DMS114 treated with DMSO at 0.1 percent for 48 hours (cell line): ENCODE results near the gene ARHGEF38.
A peak's percentile ranks its signal among the peaks of the same experiment; 100 is the strongest.

ENCODE experiments used
- DNase-seq: peaks from one replicate; lab custom pipeline; 2025; ENCODE audit not compliant: unreplicated experiment; lab: John Stamatoyannopoulos, UW

The ARHGEF38 gene, protein sequence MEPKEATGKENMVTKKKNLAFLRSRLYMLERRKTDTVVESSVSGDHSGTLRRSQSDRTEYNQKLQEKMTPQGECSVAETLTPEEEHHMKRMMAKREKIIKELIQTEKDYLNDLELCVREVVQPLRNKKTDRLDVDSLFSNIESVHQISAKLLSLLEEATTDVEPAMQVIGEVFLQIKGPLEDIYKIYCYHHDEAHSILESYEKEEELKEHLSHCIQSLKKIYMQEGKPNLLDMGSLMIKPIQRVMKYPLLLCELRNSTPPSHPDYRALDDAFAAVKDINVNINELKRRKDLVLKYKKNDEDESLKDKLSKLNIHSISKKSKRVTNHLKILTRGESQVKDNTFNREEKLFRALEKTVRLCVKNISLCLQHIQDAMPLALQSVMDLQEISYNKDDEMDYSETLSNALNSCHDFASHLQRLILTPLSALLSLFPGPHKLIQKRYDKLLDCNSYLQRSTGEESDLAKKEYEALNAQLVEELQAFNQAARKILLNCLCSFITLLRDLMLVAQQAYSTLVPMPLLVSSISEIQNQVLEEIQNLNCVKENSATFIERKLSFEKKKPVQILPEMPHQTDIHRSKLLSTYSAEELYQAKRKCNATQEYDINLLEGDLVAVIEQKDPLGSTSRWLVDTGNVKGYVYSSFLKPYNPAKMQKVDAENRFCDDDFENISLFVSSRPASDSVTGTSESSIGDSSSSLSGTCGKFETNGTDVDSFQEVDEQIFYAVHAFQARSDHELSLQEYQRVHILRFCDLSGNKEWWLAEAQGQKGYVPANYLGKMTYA

DNA sequence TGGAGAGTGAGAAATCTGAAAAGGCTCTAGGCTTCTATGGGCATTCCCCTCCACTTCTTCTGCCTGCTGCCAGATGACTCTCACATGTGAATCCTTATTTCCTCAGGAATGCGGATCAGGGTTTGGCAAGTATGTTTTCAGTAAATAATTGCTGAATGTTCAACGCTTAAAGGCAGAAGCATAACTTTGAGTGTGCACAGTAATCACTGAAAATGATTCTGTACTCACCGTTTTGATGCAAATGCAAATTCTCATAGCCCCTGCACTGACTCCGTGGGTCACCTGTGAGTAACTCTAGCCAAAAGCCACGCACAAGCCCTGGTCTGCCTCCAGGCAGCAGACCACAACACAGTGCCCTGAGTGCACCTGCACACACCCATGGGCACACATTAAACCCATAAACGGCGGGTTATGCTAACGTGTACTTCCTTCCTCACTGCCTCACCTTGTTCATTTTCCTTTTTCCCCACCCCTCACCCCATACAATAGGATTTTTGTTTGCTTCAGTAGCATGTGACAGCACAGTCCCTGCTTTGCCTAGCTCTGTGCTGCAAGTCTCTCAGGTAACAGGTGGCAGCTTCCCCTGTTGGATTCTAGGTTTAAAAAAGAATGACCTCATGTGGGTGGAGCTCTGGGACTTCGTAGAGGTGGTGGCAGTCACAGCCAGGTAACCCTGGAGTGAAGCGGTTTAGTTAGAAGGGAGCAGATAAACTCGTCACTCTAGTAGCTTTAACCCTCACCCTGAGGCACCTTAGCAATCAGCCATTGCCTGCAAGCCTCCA, at the start of gene ARHGEF38:
Gene ARHGEF38, plus strand, starts transcription at position 656 of the 782 bp plus-strand sequence. CDS start 146 bp downstream, outside the sequence.
- no peak for DNase-seq

DNA sequence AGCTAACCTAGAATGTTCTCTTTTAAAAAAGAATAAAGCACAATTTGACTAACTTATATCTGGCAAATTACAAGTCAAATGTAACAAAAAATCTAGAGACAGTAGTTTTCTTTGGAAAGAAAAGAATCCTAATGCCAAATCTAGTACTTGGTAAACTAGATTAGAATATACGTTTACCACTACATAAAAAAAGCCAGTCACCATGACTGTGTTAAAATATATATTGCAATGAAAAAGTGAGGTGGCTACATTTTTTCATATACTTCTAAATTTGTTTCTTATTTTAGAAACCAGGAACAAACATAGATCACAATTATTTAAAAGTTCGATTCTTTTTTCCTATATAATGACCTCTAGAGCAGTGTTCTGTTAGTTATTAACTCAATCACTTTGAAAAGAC, 48.9 kb upstream of the ARHGEF38 start:
- DNase-seq, result no peak

DNA sequence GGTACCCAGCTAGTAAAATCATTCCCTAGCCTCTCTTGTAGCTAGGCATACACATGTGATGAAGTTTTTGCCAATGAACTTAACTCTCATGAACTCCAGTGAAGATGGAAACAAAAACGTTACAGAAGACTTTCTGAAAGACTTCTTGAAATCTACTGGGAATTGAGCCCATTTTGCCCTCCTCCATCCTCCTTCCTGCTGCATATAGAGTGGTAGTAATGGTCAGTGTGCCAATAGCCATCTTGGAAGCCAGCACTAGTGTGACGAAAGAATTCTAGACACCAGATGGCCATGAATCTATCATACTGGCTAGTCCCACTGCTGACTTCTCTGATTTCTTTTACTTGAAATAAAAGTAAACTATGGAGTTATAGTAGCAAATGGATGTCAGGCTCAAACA, 47.7 kb upstream of the ARHGEF38 start:
- DNase-seq, result no peak

DNA sequence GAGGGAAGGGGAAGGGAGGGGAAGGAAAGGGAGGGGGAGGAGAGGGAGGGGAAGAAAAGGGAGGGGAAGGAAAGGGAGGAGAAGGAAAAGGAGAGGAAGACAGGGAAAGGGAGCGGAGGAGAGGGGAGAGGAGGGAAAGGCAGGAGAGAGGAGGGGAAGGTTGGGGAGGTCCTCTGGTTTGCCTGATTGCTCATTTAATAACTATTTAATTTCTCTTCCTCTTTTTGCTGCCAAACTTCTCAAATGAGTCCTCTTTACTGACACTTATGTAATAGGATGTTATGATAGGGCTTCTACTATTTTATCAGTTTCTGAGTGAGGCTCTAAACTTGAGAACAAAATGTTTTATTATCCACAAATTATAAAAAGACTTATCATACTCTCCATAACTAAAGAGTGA, 43.1 kb upstream of the ARHGEF38 start:
- no peak for DNase-seq

DNA sequence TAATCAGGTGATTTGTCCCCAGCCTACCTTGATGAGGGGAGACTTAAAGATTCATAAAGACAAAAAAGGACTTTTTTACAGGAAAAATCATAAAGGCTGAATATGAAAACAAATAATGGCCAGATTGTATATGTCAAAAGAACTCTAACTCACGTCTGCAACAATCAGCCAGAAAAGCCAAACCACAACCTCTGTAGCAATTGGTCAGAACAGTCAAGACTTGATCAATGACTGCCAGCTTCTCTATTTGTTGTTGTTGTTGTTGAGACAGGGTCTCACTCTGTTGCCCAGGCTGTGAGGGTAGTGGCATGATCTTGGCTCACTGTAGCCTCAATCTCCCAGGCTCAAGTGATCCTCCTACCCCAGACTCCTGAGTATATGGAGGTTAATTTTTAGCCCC, 42.7 kb upstream of the ARHGEF38 start:
- no peak for DNase-seq

DNA sequence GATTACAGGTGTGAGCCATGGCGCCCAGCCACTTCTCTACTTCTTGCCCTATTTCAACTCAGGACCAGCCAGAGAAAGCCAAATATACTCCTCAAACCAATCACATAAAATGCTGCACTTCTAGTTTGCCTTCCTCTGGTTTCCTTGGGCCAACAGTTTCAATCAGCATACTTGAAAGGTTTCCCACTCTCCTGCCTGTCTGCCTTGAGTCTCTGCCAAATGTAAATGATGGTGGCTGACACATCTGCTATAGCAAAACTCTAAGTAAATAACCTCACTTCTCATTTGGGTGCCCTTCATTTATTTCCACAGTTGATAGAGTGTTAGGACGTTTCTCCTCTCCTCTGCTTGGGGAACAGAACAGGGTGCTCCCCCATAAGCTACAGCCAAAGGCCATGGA, 42.2 kb upstream of the ARHGEF38 start:
- DNase-seq, result no peak

DNA sequence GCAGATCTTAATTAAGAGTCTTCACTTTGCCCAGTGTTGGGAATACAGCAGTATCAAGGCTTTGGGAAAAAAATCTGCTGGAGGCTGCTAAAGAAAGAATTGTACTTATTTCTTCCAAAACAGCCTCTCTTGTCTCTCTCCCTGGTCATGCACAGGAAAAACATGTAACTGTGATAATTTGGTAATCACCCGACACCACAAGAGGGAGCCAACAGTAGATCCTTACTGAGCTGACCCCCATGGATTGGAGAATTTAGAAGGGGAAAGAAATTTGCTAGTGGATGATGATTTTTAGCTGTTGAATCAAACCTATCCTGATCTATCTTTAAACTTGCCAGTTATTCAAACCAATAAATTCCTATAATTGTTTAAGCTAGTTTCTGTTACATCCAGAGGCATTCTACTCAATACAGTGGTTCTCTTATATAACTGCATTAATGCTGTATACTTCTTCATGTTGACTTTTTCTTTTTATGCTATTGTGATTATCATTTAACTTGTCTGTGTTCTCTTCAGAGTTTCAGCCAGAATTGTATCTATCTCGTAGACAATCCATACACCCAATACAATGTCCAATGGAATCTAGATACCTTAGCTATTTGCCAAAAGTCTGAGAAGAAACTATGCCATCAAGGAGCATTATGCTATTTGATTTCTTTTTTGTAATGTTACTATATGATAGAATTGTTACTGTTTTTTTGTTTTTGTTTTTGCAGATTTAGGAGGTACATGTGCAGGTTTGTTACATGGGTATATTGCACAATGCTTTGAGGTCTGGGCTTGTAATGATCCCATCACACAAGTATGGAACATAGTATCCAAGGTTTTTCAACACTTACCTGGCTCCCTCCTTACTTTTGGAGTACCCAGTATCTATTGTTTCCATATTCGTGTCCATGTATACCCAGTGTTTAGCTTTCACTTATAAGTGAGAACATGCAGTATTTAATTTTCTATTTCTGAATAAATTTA, 31.3 kb upstream of the ARHGEF38 start:
- peak; percentile 14 for DNase-seq

DNA sequence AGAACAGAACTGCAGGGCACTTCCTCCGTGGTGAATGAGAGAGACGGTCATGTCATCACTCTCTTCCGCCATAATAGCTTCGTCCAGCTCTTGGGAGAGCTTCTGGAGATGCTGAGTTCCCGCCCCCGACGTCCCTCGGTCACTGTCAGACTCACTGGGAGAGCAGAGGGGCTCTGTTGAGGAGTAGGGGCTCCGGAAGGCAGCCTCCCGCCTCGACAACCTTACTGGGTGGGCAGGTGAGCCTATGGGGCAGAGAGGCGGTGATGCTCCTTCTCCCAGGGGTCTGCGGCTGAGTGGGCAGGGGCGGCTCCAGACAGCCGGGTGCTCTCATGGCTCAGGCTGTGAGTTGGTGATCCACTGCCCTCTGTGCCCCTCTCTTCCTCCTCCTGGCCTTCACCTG, 25.8 kb upstream of the ARHGEF38 start:
- DNase-seq, result no peak

DNA sequence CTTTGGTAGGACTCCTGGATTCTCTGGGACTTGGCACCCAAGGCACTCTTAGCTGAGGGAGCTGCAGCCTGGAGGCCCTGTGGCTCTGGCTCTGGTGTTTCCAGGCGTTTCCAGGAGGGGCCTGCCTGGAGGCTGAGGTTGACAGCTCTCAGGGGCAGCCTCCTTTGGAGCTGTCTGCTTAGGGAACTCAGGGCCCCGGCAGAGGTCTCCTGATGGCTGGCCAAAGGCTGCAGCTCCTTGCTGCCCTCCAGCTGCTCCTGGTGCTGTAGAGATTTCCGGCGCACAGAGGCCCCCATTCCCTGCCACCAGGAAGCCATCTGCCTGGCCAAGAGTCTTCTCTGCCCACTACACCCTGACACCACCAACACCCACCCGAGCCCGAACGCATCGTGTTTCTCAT, 25.3 kb upstream of the ARHGEF38 start:
- DNase-seq, result no peak

DNA sequence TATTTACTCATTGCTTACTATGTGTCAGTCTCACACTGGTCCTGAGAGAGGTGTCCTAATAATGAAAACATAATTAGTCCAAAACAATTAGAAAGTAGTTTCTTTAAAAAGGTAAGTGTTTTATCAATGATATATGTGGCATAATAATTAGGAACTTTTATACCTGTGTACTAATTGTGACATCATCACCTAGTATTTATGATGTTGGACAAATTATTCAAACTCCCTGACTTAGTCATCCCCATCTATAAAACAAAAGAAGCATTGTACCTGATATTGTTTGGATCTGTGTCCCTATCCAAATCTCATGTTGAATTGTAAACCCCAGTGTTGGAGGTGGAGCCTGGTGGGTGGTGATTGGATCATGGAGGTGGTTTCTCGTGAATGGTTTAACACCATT, 15.8 kb upstream of the ARHGEF38 start:
- DNase-seq, result no peak

DNA sequence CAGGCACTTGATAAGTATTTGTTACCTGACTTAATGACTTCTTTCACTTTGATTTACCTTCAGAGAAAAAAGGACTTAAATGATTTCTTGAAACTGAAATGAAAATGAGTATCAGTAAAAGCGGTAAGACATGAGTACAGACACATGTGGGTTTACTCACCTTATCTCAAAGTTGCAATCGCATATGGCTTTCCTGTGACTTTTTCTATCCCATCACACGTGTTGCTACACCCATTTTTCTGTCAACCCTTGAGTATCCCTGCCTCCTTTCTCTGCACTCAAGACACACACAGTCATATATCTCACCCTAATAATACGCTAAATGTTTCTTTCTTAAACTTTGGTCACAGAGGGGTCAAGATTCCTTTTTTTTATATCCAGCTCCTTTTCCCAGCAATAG, 11.0 kb upstream of the ARHGEF38 start:
- no peak for DNase-seq

DNA sequence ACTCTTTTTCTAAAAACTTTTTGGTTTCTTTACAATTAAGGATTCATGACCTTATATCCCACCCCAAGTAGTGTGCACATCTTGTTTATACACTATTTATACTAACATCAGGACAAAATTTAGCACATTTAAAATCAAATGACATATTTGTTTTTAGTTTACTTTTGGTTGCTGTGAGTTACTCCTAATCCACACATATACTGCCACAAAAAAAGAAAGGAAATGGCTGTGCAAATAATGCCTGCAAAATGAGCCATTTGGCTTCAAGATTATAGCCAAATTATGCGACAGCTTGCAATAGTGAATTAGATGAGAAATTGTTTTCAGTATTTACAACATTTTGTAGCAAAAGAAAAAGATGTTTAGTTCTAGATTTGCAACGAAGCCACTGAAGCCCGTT, 10.4 kb upstream of the ARHGEF38 start:
- no peak for DNase-seq

DNA sequence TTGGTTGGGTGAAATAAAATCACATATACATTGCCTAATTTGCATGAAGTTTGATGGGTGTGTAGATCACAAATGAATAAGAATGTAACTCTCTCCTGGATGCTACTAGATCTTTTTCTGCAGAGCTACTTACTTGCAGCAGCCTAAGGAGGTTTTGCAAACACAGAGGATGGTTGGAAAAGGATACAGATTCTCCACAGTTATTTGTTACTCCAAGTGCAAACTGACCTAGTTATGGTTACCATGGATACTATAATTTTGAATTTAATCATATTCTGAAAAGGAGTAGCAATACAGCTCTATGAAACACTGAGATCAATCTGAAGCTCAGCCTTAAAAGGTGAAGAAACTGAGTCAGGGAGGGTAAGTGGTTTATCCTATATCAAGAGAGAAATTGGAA, 9.1 kb upstream of the ARHGEF38 start:
- DNase-seq, result no peak

DNA sequence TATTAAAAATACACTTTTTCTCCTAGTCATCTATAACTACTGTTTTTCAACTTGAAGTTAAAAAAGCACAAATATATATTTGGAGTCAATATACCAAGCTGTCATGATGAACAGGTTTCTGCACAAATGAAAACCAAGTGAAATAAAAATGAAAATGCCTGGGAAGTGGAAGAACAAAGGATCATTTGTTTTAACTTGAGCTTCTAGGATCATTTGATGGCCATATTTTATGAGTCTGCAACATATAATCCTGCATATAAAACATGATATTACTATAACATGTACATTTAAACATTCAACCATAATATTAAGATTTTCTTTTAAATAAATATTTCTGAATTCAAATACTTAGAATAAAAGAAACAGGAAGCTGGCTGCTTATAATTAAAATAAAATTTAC, 8.5 kb upstream of the ARHGEF38 start:
- no peak for DNase-seq

DNA sequence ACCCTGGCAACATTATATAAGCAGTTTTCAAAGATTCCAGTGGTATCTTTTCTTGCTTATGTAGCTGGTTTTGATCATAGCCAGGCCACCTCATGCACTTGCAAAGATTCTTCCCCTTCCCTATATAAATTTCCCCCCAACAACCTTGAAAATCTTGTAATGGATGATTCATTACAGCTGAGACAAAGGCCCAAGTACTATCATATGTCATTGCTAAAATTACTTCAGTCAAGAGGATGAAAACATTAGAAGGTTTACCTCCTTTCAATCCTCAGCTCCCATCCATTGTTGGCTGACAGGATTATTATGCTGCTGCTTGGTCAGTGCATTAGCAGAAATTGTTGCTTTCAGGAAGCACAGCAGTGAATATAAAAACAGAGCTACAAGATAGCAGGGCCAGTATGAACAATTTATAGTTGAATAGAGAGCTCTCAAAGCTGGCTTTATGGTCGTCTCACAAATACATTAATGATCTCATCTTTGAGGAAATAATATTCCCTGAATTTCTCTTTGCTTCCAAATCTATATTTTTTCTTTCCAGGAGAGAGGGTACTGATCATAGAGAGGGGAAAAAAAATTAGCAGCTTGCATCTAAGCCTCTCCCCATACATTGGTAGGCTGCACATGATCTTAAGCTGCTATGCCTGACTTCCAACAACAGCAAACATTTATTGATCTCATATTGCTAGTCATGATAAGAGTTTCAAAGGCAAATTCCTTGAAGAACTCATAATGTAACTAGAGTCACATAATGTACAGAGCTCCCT, 7.7 kb upstream of the ARHGEF38 start:
- DNase-seq, result no peak

DNA sequence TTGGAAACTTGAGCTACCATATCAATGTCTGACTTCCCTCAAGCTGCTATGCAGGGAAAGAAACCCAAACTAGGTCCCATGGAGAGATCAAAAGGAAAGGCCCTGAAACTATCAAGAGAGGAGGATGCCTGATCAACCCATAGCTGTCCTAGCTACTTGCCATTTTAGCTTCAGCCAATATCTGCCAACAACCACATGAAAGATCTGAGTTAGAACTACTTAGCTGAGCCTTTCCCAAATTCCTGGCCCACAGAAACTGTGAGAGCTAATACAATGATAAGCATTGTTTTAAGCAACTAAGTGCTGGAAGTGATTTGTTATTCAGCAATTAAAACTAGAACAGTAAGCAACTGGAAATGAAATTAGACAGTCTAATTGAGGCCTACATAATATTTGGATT, 6.3 kb upstream of the ARHGEF38 start:
- DNase-seq, result no peak

DNA sequence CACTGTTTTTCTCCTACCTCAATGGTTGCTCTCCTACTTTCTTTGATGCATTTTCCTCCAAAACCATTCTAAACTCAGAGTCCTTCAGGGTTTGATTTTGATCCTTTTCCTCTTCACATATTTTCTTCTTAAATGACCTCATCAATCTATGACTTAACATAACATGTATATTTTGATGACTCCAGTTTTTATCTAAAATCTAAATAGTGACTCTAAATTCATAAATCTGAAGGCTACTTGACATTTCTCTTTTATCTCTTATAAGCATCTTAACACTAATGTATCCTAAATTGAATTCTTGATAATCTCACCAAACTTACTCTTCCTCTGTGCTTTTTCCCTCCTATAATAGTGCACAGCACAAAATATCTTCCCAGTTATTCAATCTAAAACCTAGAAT, 4.7 kb upstream of the ARHGEF38 start:
- DNase-seq, result no peak

DNA sequence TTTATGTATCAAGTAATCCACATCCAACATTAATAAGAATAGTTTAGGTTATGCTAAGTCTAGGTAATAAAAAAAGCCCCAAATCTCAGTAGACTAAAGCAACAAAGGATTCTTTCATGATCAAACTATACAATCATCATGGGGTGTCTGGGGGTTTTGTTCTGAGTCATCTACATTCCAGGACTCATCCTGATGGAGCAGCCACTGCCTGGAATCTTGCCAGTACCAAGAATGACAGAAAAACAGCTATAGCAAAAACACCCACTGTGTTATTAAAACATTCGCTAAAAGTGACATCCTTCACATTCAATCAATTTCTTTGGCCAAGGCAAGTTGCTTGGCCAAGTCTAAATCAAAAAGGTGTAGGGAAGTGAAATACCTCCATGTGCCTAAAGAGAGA, 3.9 kb upstream of the ARHGEF38 start:
- no peak for DNase-seq

DNA sequence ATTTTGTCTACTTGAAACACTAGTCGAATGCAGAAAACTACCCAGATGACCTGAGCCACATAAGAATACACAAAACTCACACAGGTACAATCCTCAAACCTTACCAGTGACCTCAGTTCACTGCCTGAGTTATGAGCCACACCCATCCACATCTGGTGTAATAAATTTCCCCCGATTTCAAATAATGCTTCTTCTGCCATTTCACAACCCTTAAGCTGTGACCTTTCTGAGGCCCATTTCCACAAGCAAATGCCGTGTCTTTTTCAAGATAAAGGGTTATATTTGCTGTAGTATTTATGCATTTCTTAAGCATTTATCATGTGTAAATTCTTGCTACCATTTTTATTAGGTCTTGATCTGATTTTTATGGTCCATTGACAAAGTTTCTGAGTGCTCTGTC, 1.8 kb upstream of the ARHGEF38 start:
- DNase-seq, result no peak

DNA sequence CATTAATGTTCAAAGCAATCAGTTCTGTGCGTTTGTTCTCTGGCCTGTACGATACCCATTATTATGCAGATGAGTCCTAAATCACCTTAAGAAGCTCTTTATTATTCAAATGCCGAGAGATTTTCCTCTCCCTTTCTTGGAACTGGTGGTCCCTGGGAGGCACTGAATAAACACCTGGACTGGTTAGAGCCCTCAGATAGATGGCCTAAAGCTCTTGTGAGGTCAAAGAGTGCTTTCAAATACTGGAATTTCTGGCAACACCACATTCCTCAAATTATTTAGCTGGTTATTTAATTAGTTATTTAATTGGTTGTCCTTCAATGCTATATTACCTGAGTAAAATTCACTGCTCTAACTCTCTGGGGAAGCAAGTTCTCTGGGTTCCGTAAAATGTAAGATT, 3.0 kb downstream of the ARHGEF38 start:
- no peak for DNase-seq
